A673 (cell line): Measurements from ENCODE around the gene FUT2. TPM values are rescaled to one million over a fixed set of nuclear protein-coding genes. Genes with fewer than 3 reads are reported as not detected.

ENCODE experiments used
- BruUV-seq: library from RNA; stranded (reverse); fragments of 400-500 nt; replicated peaks from 2 replicates; lab custom pipeline; 2021; lab: Mats Ljungman, UMichigan
- CTCF ChIA-PET: fragments of 300-600 bp; sonication (Branson Sonifier 250); formaldehyde crosslinking; loops from one replicate; lab custom pipeline; 2022; ENCODE audit warnings: antibody characterized with exemption; lab: Charles Lee
- POLR2A ChIA-PET: fragments of 300-600 bp; sonication (Branson Sonifier 250); formaldehyde crosslinking; loops from one replicate; lab custom pipeline; 2022; ENCODE audit warnings: antibody characterized with exemption; ENCODE audit not compliant: low non-redundant PET; lab: Charles Lee
- DNase-seq: peaks from one replicate; pipeline ENCODE4 v3.0.0-alpha.2; 2015; ENCODE audit warnings: low spot score
- H3K27ac ChIP-seq: fragments of 200-600 bp; sonication (generic); 2 replicates; pipeline ENCODE4 v1.5.1; 2016; ENCODE audit warnings: mixed run types, low read depth, mild to moderate bottlenecking, mixed read lengths, antibody characterized with exemption, low read length; ENCODE audit not compliant: poor library complexity, severe bottlenecking
- H3K27me3 ChIP-seq: fragments of 200-600 bp; sonication (generic); replicated peaks from 2 replicates; pipeline ENCODE4 v1.6.1; 2017; ENCODE audit warnings: mixed run types, low read depth, mild to moderate bottlenecking, mixed read lengths, antibody characterized with exemption, low read length; ENCODE audit not compliant: insufficient read depth, poor library complexity
- H3K36me3 ChIP-seq: fragments of 200-600 bp; sonication (generic); 2 replicates; pipeline ENCODE4 v1.6.1; 2016; ENCODE audit warnings: mixed run types, mild to moderate bottlenecking, mixed read lengths, antibody characterized with exemption, low read length; ENCODE audit not compliant: insufficient read depth, poor library complexity, severe bottlenecking
- H3K4me1 ChIP-seq: fragments of 200-600 bp; sonication (generic); 2 replicates; pipeline ENCODE4 v1.6.1; 2017; ENCODE audit warnings: mixed run types, mild to moderate bottlenecking, mixed read lengths, antibody characterized with exemption, low read length; ENCODE audit not compliant: insufficient read depth, poor library complexity, severe bottlenecking
- H3K4me3 ChIP-seq: fragments of 200-600 bp; sonication (generic); 2 replicates; pipeline ENCODE4 v1.5.1; 2016; ENCODE audit warnings: low read depth, mixed run types, mild to moderate bottlenecking, mixed read lengths, low read length; ENCODE audit not compliant: poor library complexity, severe bottlenecking
- H3K9me3 ChIP-seq: fragments of 200-600 bp; sonication (generic); 2 replicates; pipeline ENCODE4 v1.6.1; 2016; ENCODE audit warnings: mixed run types, low read depth, mild to moderate bottlenecking, mixed read lengths, antibody characterized with exemption, low read length; ENCODE audit not compliant: poor library complexity, severe bottlenecking
- EZH2 ChIP-seq: fragments of 200-600 bp; sonication (generic); IDR thresholded peaks from 2 replicates; pipeline ENCODE4 v1.6.1; 2017; ENCODE audit warnings: borderline replicate concordance, low read depth, mild to moderate bottlenecking, mixed read lengths, antibody characterized with exemption, low read length; ENCODE audit not compliant: poor library complexity, severe bottlenecking
- intact Hi-C: fragments of 100-400 bp; cut with micrococcal nuclease; formaldehyde crosslinking; loops from one replicate; pipeline ENCODE4 v1.10.0; 2022; ENCODE audit not compliant: unreplicated experiment
- total RNA-seq: library from RNA; stranded (reverse); gene quantifications from 2 replicates; pipeline ENCODE4 v1.2.3, GENCODE V29; 2021
- TF ChIP-seq, protein P1 (sequence below): fragments of 300-800, 200-600 bp; sonication (generic); conservative IDR thresholded peaks from 2 replicates; pipeline ENCODE4 v1.5.1; 2017; ENCODE audit warnings: low read depth, mild to moderate bottlenecking, antibody characterized with exemption, low read length, moderate library complexity, mixed read lengths

FUT2 gene
- total RNA-seq, 1 experiment from 2014 or later: not detected

DNA sequence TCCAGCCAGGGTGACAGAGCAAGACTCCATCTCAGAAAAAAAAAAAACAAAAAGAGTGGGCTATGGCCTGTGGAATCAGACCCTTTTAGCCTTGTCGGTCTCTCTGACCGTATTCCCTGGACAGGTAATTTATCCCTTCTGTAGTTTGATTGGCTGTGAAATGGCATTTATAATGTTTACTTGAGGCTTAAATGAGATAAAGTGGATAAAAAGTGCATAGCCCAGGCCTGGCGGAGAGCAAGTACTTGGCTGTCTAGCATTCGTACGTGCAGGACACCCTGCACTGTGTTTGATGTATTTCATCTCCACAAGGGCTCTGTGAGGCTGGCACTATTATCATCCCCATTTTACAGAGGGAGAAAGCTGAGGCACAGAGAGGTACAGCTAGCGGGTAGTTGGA lies 30.0 kb upstream of the FUT2 start:
- no peak for TF ChIP-seq EZH2
- TF ChIP-seq, protein P1, sequence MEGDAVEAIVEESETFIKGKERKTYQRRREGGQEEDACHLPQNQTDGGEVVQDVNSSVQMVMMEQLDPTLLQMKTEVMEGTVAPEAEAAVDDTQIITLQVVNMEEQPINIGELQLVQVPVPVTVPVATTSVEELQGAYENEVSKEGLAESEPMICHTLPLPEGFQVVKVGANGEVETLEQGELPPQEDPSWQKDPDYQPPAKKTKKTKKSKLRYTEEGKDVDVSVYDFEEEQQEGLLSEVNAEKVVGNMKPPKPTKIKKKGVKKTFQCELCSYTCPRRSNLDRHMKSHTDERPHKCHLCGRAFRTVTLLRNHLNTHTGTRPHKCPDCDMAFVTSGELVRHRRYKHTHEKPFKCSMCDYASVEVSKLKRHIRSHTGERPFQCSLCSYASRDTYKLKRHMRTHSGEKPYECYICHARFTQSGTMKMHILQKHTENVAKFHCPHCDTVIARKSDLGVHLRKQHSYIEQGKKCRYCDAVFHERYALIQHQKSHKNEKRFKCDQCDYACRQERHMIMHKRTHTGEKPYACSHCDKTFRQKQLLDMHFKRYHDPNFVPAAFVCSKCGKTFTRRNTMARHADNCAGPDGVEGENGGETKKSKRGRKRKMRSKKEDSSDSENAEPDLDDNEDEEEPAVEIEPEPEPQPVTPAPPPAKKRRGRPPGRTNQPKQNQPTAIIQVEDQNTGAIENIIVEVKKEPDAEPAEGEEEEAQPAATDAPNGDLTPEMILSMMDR: no peak
- BruUV-seq: no TSS peak
- intact Hi-C loops: no loop called here
- Histone ChIP-seq H3K27ac (no peak overlapping the region), H3K27me3 (no peaks in the 10 kb centered on the region), H3K9me3 (no peaks in the 10 kb centered on the region), H3K36me3 (no peaks in the 10 kb centered on the region), H3K4me1 (no peaks in the 10 kb centered on the region), H3K4me3 (no peak overlapping the region)
- DNase-seq: no peak
- ChIA-PET CTCF (no interaction called here), POLR2A (no interaction called here)

DNA sequence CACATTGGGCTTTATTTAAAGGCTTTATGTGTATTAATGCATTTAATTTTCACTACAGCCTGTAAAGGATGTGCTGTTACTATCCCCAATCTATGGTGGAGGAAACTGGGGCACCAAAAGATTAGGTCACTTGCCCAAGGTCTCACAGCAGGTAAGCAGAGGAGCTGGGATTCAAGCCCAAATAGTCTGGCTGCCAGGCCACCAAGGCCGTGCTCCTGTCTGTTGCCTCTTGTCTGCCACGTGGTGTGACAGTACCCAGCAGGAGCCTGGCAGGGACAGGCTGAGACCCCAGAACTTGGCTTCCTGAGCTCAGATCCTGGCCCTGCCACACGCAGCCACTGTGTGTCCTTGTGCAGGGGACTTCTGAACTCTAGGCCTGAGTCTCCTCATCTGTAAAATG lies 27.4 kb upstream of the FUT2 start:
- BruUV-seq: no TSS peak
- H3K9me3 ChIP-seq: no peaks in the 10 kb centered on the region
- CTCF ChIA-PET: no interaction called here

DNA sequence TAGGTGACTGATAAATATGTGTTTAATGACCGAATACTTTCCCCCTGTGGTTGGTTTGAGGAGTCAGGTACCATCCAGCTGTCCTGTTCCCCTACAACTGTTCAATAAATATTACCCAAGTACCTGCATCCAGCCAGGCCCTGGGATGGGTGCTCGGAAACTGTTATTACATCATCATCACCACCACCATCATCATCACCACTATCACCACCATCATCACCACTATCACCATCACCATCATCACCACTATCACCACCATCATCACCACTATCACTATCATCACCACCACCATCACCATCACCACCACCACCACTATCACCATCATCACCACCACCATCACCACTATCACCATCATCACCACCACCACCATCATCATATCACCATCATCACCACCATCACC lies 27.0 kb upstream of the FUT2 start:
- no peak for DNase-seq
- BruUV-seq: no TSS peak
- ChIA-PET POLR2A (no interaction called here), CTCF (no interaction called here)
- TF ChIP-seq, protein P1: no peak
- TF ChIP-seq EZH2: no peak
- intact Hi-C loops: no loop called here
- H3K4me3 ChIP-seq: no peak overlapping the region
- no peaks in the 10 kb centered on the region for H3K36me3 ChIP-seq
- H3K9me3 ChIP-seq: no peaks in the 10 kb centered on the region
- no peaks in the 10 kb centered on the region for H3K4me1 ChIP-seq
- no peak overlapping the region for H3K27ac ChIP-seq
- no peaks in the 10 kb centered on the region for H3K27me3 ChIP-seq

More for the DNA sequence above, 27.4 kb upstream of the FUT2 start:
- intact Hi-C loops: no loop called here
- Histone ChIP-seq H3K4me3 (no peak overlapping the region), H3K27me3 (no peaks in the 10 kb centered on the region), H3K27ac (no peak overlapping the region), H3K36me3 (no peaks in the 10 kb centered on the region), H3K4me1 (no peaks in the 10 kb centered on the region)
- DNase-seq: no peak
- POLR2A ChIA-PET: no interaction called here
- TF ChIP-seq, protein P1: no peak
- TF ChIP-seq EZH2: no peak
